Subcutaneous adipose tissue (tissue), 4 donors: Measurements from ENCODE around the gene OR8G5. TPM values are rescaled to one million over a fixed set of nuclear protein-coding genes. Genes with fewer than 3 reads are reported as not detected.

ENCODE experiments used
- CTCF ChIP-seq: fragments of 450-650 bp; IDR thresholded peaks from one replicate; pipeline ENCODE4 v1.5.1; 2016; ENCODE audit warnings: low read depth, mild to moderate bottlenecking, control low read depth, antibody characterized with exemption, moderate library complexity
- total RNA-seq, 4 donors: library from RNA; depleted of rRNA; stranded (reverse); fragments of >200 nt; gene quantifications; one replicate each; pipeline ENCODE4 v1.1.0, GENCODE V29; 2016

The OR8G5 gene
- total RNA-seq, 4 donors from 2014 or later: 1.5 TPM; not detected in 3

- no peak for TF ChIP-seq CTCF
These were observed 57.7 kb downstream of the OR8G5 start, which contains the start of gene OR8D1 for GRCh38 chr11:124313849-124314248. Gene OR8D1, minus strand, starts transcription at chr11:124313949. Its CDS starts 3,183 bp downstream, at chr11:124310766.

- no peak for TF ChIP-seq CTCF
These were observed 58.9 kb downstream of the OR8G5 start for GRCh38 chr11:124315052-124315451.

Other genes starting within 250 kb of the OR8G5 start
- not detected for gene OR10G4, start 243.4 kb upstream of the OR8G5 start, total RNA-seq
- gene OR10G9, start 233.4 kb upstream of the OR8G5 start, total RNA-seq: not detected
- gene OR10G8, start 229.6 kb upstream of the OR8G5 start, total RNA-seq: not detected
- not detected for gene OR10G7, start 215.1 kb upstream of the OR8G5 start, total RNA-seq
- gene VWA5A, start 140.9 kb upstream of the OR8G5 start, total RNA-seq: 10 to 100 TPM; 14.1 to 46.1 (median 20.4) TPM
- gene OR10D3, start 73.0 kb upstream of the OR8G5 start, total RNA-seq: not detected
- not detected for gene OR8G1, start 15.3 kb upstream of the OR8G5 start, total RNA-seq
- not detected for gene OR8D1, start 57.6 kb downstream of the OR8G5 start, total RNA-seq
- not detected for gene OR8D2, start 63.8 kb downstream of the OR8G5 start, total RNA-seq
- gene OR8B2, start 128.1 kb downstream of the OR8G5 start, total RNA-seq: not detected
- gene OR8B3, start 142.6 kb downstream of the OR8G5 start, total RNA-seq: not detected
- gene OR8B4, start 168.5 kb downstream of the OR8G5 start, total RNA-seq: not detected
- gene OR8B8, start 189.3 kb downstream of the OR8G5 start, total RNA-seq: not detected